Omental fat pad (tissue), 4 donors: ENCODE measurements around the gene ZFR2. TPM values are rescaled to one million over a fixed set of nuclear protein-coding genes. Genes with fewer than 3 reads are reported as not detected.

Experiments
- ATAC-seq: fragments of 150-250 bp; one replicate; pipeline ENCODE4 v1.9.1; 2016; ENCODE audit warnings: mild to moderate bottlenecking, moderate library complexity; ENCODE audit not compliant: low FRiP score
- DNase-seq: peaks from one replicate; pipeline ENCODE4 v3.0.0-alpha.2; 2019; ENCODE audit warnings: low spot score
- total RNA-seq, 4 donors: library from RNA; depleted of rRNA; stranded (reverse); fragments of >200 nt; gene quantifications; one replicate each; pipeline ENCODE4 v1.1.0, GENCODE V29; 2016
- TF ChIP-seq, protein P1 (sequence below), 3 donors: fragments of 450-650 bp; IDR thresholded peaks; one replicate each; pipeline ENCODE4 v1.5.1; 2016 to 2017; ENCODE audit warnings: antibody characterized with exemption in 3 of 3, mild to moderate bottlenecking in 3 of 3, moderate library complexity in 2 of 3

Gene ZFR2
- total RNA-seq, 4 donors from 2014 or later, result 0.12 TPM; not detected in 3

DNA sequence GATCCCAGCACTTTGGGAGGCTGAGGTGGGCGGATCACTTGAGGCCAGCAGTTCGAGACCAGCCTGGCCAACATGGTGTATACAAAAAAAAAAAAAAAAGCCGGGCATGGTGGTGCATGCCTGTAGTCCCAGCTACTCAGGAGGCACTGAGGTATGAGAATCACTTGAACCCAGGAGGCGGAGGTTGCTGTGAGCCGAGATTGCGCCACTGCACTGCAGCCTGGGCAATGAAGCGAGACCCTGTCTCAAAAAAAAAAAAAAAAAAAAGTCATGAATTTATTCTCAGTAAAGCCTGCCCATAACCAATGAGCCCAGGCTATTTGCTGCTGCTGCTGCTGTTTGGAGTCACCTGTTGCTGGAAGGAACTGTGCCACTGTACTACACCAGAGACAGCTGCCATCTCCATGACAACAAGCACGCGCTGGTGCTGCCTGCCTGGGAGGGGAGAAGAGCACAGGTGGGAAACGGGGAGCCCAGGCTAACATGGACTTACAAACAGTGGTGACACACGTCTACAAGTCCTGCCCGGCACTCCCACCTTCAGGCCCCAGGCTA, 11.3 kb downstream of the ZFR2 start:
- ATAC-seq (no peak), DNase-seq (no peak)
- TF ChIP-seq, protein P1, sequence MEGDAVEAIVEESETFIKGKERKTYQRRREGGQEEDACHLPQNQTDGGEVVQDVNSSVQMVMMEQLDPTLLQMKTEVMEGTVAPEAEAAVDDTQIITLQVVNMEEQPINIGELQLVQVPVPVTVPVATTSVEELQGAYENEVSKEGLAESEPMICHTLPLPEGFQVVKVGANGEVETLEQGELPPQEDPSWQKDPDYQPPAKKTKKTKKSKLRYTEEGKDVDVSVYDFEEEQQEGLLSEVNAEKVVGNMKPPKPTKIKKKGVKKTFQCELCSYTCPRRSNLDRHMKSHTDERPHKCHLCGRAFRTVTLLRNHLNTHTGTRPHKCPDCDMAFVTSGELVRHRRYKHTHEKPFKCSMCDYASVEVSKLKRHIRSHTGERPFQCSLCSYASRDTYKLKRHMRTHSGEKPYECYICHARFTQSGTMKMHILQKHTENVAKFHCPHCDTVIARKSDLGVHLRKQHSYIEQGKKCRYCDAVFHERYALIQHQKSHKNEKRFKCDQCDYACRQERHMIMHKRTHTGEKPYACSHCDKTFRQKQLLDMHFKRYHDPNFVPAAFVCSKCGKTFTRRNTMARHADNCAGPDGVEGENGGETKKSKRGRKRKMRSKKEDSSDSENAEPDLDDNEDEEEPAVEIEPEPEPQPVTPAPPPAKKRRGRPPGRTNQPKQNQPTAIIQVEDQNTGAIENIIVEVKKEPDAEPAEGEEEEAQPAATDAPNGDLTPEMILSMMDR (IDR thresholded peaks at IDR 0.05), result no peak

DNA sequence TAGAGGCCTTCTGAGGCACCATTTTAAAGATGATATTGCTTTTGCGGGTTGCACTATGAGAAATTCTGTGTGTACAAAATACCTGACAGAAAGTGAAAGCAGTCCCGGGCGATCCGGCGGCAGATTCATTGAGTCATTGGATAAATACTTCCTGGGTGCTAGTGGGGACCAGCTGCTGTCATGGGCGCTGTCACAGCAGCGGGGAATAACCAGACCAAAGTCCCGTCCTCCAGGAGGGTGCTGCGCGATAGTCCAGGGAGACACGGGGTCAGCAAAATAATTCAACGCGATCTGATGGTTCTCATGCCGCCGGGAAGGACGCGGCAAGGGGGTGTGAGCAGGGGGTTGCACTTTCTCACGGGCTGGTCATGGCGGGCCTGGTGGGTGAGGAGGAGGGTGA, 13.5 kb downstream of the ZFR2 start:
- TF ChIP-seq, protein P1 (IDR thresholded peaks at IDR 0.05), result no peak
- ATAC-seq, result no peak
- DNase-seq, result no peak

DNA sequence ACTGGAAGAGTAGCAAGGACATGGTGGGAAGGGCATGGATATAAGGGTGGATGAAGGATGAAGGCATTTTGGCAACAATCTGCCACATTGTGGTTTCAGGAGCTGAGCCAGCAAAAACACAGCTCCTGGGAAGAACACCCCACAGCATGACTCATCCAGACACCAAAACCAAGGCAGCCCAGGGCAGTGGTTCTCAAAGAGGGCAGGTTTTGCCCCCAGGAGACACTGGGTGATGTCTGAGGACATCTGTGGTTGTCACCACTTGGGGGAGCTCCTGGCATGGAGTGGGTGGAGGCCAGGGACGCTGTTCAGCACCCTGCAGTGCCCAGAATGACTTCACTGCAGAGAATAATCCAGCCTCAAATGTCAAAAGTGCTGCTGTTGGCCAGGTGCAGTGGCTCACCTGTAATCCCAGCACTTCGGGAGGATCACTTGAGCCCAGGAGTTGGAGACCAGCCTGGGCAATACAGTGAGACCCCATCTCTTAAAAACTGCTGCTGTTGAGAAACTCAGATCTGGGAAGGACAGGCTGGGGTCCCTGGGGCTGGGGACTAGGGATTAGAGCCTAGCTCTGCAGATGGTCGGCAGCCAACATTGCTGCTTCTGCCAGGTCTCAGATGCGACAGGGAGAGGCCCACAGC, 16.1 kb downstream of the ZFR2 start:
- TF ChIP-seq, protein P1 (IDR thresholded peaks at IDR 0.05), result no peak
- ATAC-seq, result no peak
- no peak for DNase-seq

DNA sequence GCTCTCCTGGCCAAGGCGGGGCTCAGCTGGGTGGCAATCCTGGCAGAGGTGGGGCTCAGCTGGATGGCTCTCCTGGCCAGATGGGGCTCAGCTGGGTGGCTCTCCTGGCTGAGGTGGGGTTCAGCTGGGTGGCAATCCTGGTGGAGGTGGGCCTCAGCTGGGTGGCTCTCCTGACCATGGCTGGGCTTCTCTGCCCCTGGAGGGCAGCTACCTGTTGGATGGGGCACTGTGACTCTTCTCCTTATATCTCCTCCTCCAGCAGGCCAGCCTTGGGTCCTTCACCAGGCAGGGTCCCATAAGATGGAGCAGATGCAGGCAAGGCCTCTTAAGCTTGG, 16.7 kb downstream of the ZFR2 start:
- TF ChIP-seq, protein P1 (IDR thresholded peaks at IDR 0.05), result no peak
- ATAC-seq, result no peak
- no peak for DNase-seq

DNA sequence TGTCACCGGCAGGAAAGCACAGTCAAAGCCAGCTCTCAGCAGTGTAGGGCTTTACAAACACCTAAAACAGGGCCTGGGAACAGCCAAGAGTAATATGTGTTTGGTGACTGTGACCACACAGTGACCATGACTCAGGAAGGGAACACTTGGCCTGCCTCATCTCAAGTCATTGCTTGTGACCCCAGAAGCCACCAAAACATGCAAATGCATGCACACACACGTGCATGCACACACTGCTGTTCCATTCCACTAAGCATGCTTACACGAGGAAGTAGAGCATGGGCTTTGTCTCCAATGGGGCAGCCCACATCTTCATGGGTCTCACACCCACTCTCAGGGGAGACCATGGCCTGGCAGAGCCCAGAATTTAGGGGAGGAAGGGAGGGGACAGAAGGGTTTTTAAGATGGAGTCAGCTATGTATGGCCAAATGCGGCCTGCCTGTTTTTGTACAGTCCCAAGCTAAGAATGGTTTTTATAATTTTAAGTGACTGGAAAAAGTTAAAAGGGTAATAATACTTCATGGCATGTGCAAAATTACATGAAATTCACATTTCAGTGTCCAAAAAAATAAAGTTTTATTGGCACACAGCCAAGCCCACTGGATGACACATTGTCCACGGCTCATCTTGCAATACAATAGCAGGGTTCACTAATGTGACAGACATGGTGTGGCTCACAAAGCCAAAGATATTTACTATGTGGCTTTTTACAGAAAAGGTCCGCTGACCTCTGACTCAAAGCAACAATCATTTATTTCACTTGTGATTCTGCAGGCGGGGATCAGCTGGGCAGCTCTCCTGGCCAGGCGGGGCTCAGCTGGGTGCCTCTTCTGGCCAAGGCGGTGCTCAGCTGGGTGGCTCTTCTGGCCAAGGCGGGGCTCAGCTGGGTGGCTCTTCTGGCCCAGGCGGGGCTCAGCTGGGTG, 17.3 kb downstream of the ZFR2 start:
- no peak for ATAC-seq
- TF ChIP-seq, protein P1 (IDR thresholded peaks at IDR 0.05), result no peak

DNA sequence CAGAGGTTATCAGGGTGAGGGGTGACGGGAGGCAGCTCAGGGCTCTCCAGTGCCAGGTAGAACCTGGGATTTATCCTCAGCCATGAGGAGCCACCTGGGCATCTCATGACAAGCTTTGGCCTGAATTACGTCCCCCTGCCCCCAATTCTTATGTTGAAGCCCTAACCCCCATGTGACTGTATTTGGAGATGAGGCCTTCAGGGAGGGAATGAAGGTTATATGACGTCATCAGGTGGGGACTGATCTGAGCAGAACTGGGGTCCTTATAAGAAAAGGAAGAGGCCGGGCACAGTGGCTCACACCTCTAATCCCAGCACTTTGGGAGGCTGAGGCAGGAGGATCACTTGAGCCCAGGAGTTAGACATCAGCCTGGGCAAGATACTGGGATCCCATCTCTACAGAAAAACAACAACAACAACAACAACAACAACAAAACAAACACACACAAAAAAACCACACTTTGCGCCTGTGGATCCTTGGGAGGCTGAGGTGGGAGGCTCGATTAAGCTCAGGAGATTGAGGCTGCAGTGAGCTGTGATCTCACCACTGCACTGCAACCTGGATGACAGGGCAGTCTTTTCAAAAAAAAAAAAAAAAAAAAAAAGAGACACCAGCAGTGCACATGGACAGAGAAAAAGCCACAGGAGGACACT, 18.4 kb downstream of the ZFR2 start:
- DNase-seq (no peak), ATAC-seq (no peak)
- TF ChIP-seq, protein P1 (IDR thresholded peaks at IDR 0.05), result no peak

More for the DNA sequence above, 17.3 kb downstream of the ZFR2 start:
- no peak for DNase-seq
